ENCODE measurements around the gene SKOR1. TPM values are rescaled to one million over a fixed set of nuclear protein-coding genes. Genes with fewer than 3 reads are reported as not detected.

SKOR1 gene
- total and polyA plus RNA-seq, 2 of the 13 experiments (the other 11 are each of a cell fraction or from before 2014, with no cell fraction given), result 0.09 to 0.11 TPM

GRCh38 chr15:67873777-67874176 lies 48.5 kb downstream of the SKOR1 start:
- DNase-seq (ENCODE audit: low spot score) (no peak), FAIRE-seq (no peak), ATAC-seq (peak; percentile 60)
- Histone ChIP-seq H3K4me3 (replicated peaks in 1 of 3; ENCODE audit: insufficient read depth in 1 of 3, low read depth in 2 of 3, low read length in 3 of 3) (no peak overlapping the region), H3K27me3 (ENCODE audit: control insufficient read depth in 1 of 2, insufficient read depth in 2 of 2, low read length in 2 of 2) (no peaks in the 10 kb centered on the region), H3K9ac (ENCODE audit: insufficient read depth, low read depth, low read length) (no peak overlapping the region), H3K4me2 (ENCODE audit: low read depth, low read length) (no peak overlapping the region), H3K27ac (ENCODE audit: extremely low read length, insufficient read depth, low read length) (no peak overlapping the region), H4K20me1 (ENCODE audit: insufficient read depth, low read length) (no peaks in the 10 kb centered on the region), H3K4me1 (ENCODE audit: insufficient read depth, low read length) (0 out of 2 replicates have a peak, but pooled peaks cover 3% of the 10 kb centered on the region), H3K79me2 (ENCODE audit: insufficient read depth, low read length) (no peaks in the 10 kb centered on the region), H2AFZ (ENCODE audit: low read length) (no peak overlapping the region), H3K9me3 (ENCODE audit: low read length) (0 out of 2 replicates have a peak, but pooled peaks cover 4% of the 10 kb centered on the region), H3K36me3 (replicated peaks in 1 of 2; ENCODE audit: control insufficient read depth in 1 of 2, insufficient read depth in 2 of 2, low read length in 2 of 2) (no peaks in the 10 kb centered on the region)
- WGBS (ENCODE audit: low lambda C conversion rate), result 60% methylated on average over 3 of the region's 3 CpGs
- ChIA-PET POLR2A (no interaction called here), CTCF (ENCODE audit: low intra/inter-chr PET ratio, low total read pairs) (no interaction called here)
- intact Hi-C loops (cut with micrococcal nuclease; ENCODE audit: unreplicated experiment), result no loop called here
- in situ Hi-C loops (cut with HindIII; ENCODE audit: extremely low pct_ligation_motif_present, low pct_unique_long_range_greater_than_20kb), result no loop called here
- BruUV-seq (replicated peaks), result no TSS peak
- TF ChIP-seq E2F1 (CRISPR knock-in tag; IDR thresholded peaks at IDR 0.05) (no peak), ZNF740 (CRISPR knock-in tag; IDR thresholded peaks at IDR 0.05) (no peak), SSRP1 (CRISPR knock-in tag; IDR thresholded peaks at IDR 0.05) (no peak), SMYD3 (CRISPR knock-in tag; IDR thresholded peaks at IDR 0.05) (no peak), ATF7-NPFF (CRISPR knock-in tag; IDR thresholded peaks at IDR 0.05; ENCODE audit: low read depth) (no peak), PITX1 (CRISPR knock-in tag; IDR thresholded peaks at IDR 0.05) (no peak), BCL3 (CRISPR knock-in tag; IDR thresholded peaks at IDR 0.05) (no peak), ZNF121 (CRISPR knock-in tag; IDR thresholded peaks at IDR 0.05) (no peak), ZBTB25 (CRISPR knock-in tag; IDR thresholded peaks at IDR 0.05) (no peak), MATR3 (CRISPR knock-in tag; IDR thresholded peaks at IDR 0.05) (no peak), ZBTB2 (CRISPR knock-in tag; IDR thresholded peaks at IDR 0.05; ENCODE audit: low read depth) (no peak), ZNF576 (CRISPR knock-in tag; IDR thresholded peaks at IDR 0.05) (no peak), SNAPC4 (CRISPR knock-in tag; IDR thresholded peaks at IDR 0.05) (no peak), ZFP36L2 (CRISPR knock-in tag; IDR thresholded peaks at IDR 0.05) (no peak)

All from HepG2 (cell line).